Measurements from ENCODE around the gene RFX1.

GRCh38 chr19:13972368-13973155 lies 33.6 kb downstream of the RFX1 start:
- no peak for TF ChIP-seq CTCF (IDR thresholded peaks at IDR 0.05)
- TF ChIP-seq POLR2AphosphoS5 (IDR thresholded peaks at IDR 0.05): no peak
- TF ChIP-seq POLR2A (IDR thresholded peaks at IDR 0.05): no peak
- no peak for TF ChIP-seq EP300 (IDR thresholded peaks at IDR 0.05)

Measured in suprapubic skin (tissue), 4 donors.